ENCODE measurements around the gene PTPN11. TPM values are rescaled to one million over a fixed set of nuclear protein-coding genes. Genes with fewer than 3 reads are reported as not detected.
"Not testable (repeated sequence)": the region's sequence is repeated elsewhere in the genome, so short reads cannot be mapped to it uniquely, and the experiment has no call there.

Gene PTPN11
- total RNA-seq, 4 donors from 2014 or later: 29.0 to 82.0 (median 57.5) TPM

DNA sequence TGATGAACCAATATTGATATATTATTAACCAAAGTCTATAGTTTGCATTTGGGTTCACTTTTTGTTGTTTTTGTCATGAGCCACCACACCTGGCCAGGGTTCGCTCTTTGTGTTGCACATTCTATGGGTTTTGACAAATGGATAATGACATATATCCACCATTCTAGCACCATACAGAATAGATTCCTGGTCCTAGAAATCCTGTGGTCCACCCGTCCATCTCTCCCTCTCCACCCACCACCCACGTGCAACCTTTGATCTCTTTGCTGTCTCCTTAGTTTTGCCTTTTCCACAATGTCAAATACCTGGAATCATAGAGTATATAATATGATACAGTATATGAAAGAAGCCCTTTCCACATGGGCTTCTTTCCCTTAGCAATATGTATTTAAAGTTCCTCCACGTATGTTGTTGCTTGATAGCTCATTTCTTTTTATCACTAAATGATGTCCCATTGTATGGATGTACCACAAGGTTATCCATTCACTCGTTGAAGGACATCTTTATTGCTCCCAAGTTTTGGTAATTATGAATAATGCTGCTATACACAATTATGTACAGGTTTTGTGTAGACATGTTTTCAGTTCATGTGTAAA, 16.7 kb upstream of the PTPN11 start:
- no peaks in the 10 kb centered on the region for H3K27me3 ChIP-seq
- DNase-seq: no peak
- WGBS, 2 donors: 52 to 62% methylated on average over 5 of the region's 5 CpGs
- H3K4me1 ChIP-seq: peaks cover under 1 to 7% (median 2%) of the 10 kb centered on the region in 3 donors
- intact Hi-C loops (cut with DNase I): no loop called here
- H3K4me3 ChIP-seq: no peak overlapping the region
- no peaks in the 10 kb centered on the region for H3K9me3 ChIP-seq
- peaks cover 0 to 35% (median 26%) of the 10 kb centered on the region in 3 donors for H3K36me3 ChIP-seq
- TF ChIP-seq, protein P1, sequence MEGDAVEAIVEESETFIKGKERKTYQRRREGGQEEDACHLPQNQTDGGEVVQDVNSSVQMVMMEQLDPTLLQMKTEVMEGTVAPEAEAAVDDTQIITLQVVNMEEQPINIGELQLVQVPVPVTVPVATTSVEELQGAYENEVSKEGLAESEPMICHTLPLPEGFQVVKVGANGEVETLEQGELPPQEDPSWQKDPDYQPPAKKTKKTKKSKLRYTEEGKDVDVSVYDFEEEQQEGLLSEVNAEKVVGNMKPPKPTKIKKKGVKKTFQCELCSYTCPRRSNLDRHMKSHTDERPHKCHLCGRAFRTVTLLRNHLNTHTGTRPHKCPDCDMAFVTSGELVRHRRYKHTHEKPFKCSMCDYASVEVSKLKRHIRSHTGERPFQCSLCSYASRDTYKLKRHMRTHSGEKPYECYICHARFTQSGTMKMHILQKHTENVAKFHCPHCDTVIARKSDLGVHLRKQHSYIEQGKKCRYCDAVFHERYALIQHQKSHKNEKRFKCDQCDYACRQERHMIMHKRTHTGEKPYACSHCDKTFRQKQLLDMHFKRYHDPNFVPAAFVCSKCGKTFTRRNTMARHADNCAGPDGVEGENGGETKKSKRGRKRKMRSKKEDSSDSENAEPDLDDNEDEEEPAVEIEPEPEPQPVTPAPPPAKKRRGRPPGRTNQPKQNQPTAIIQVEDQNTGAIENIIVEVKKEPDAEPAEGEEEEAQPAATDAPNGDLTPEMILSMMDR (IDR thresholded peaks at IDR 0.05): no peak
- H3K27ac ChIP-seq: no peak overlapping the region

DNA sequence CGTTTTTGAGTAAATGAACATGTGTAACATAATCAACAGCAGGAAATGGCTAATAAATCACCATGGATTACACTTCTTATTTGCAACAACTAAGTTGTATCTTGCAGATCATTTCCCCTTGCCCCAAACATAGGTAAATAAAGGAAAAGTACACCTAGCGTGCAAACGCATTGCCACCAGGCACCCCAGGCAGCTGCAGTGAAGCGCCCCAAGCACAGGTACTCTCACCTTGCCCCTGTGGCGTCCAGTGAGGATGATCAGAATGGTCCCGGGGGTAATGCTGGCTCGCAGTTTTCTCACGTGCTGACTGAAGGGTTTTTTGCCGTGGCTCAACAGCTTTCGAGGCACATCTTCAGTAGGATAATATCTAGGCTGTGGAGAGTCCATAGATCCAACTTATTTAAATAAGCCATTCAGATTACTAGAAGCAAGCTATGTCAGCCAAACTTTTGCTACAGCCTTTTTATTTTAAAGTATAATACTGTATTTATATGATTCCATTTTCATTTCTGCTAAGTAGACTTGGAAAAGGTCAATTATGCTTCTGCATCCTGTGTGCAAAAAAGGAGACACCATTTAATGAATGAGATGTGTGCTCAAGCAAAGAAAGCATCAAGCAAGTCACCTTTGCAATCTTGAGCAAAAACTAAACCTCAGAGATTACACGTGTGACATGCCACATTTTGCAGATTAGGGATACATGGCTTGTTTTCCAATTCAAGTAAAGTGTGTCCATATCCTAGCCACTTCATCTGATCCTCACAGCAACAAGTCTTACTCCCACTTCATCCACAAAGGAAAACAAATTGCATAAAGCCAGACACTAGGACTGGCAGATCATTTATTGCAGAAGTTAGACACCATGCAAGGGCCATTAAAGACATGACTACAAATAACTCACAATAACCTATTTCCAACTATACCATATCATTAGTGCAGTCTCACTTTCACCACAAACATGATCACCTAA, 11.9 kb upstream of the PTPN11 start:
- intact Hi-C loops (cut with DNase I): no loop called here
- 76 to 77% methylated on average over 11 of the region's 11 CpGs for WGBS, 2 donors
- Histone ChIP-seq H3K9me3 (no peaks in the 10 kb centered on the region), H3K4me3 (peak overlapping the region in 1 of 4 donors; percentile 79), H3K27me3 (no peaks in the 10 kb centered on the region), H3K27ac (no peak overlapping the region), H3K4me1 (peaks cover 4 to 30% (median 14%) of the 10 kb centered on the region in 3 donors), H3K36me3 (peaks cover 0 to 47% (median 34%) of the 10 kb centered on the region in 3 donors)
- no peak for TF ChIP-seq POLR2A (IDR thresholded peaks at IDR 0.05)
- TF ChIP-seq, protein P1 (IDR thresholded peaks at IDR 0.05): no peak
- DNase-seq: no peak

DNA sequence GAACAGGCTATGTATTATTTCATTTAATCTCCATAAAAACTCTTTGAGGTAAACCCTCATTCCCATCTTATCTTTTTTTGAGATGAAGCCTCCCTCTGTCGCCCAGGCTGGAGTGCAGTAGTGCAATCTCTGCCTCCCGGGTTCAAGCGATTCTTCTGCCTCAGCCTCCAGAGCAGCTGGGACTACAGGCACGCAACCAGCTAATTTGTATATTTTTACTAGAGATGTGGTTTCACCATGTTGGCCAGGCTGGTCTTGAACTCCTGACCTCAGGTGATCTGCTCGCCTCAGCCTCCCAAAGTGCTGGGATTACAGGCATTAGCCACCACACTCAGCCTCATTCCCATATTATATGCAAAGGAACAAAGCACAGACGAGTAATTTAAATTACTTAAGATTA, 11.1 kb upstream of the PTPN11 start:
- H3K27me3 ChIP-seq; DNase-seq; intact Hi-C loops (cut with DNase I); H3K9me3 ChIP-seq: not testable (repeated sequence)
- WGBS, 2 donors: 50 to 59% methylated on average over 6 of the region's 6 CpGs
- H3K27ac ChIP-seq: peak overlapping the region in 2 of 4 donors; percentile 88 to 89
- H3K4me3 ChIP-seq: peak overlapping the region; percentile 62 to 79 (median 70)
- H3K4me1 ChIP-seq: peaks cover 4 to 30% (median 14%) of the 10 kb centered on the region in 3 donors
- H3K36me3 ChIP-seq: peaks cover 0 to 47% (median 34%) of the 10 kb centered on the region in 3 donors

DNA sequence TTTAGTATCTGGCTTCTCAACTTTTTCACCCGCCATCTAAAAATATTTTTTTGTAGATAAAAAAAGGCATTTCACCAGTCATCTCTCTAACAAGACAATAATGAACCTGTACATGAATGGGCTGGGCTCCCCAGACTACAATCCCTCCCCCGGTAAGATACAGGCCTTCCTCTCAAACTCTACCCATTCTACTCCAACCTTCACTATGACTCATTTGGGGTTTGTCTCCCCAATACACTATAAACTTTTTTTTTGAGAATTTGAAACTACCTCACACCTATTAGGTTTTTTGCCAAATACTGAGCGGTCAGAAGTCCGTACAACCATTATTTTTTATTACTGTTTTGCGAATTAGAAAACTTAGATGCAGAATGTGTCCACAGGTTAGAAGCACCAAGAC, 10.1 kb upstream of the PTPN11 start:
- Histone ChIP-seq H3K27ac (peak overlapping the region; percentile 88 to 91 (median 90)), H3K36me3 (peaks cover 0 to 46% (median 34%) of the 10 kb centered on the region in 3 donors), H3K9me3 (no peaks in the 10 kb centered on the region), H3K4me3 (peak overlapping the region; percentile 62 to 79 (median 70)), H3K4me1 (peaks cover 4 to 30% (median 14%) of the 10 kb centered on the region in 3 donors), H3K27me3 (no peaks in the 10 kb centered on the region)
- TF ChIP-seq, protein P1 (IDR thresholded peaks at IDR 0.05): no peak
- TF ChIP-seq POLR2A (IDR thresholded peaks at IDR 0.05): no peak
- DNase-seq: no peak
- intact Hi-C loops (cut with DNase I): no loop called here
- WGBS, 2 donors: 7 to 18% methylated on average over 5 of the region's 5 CpGs

DNA sequence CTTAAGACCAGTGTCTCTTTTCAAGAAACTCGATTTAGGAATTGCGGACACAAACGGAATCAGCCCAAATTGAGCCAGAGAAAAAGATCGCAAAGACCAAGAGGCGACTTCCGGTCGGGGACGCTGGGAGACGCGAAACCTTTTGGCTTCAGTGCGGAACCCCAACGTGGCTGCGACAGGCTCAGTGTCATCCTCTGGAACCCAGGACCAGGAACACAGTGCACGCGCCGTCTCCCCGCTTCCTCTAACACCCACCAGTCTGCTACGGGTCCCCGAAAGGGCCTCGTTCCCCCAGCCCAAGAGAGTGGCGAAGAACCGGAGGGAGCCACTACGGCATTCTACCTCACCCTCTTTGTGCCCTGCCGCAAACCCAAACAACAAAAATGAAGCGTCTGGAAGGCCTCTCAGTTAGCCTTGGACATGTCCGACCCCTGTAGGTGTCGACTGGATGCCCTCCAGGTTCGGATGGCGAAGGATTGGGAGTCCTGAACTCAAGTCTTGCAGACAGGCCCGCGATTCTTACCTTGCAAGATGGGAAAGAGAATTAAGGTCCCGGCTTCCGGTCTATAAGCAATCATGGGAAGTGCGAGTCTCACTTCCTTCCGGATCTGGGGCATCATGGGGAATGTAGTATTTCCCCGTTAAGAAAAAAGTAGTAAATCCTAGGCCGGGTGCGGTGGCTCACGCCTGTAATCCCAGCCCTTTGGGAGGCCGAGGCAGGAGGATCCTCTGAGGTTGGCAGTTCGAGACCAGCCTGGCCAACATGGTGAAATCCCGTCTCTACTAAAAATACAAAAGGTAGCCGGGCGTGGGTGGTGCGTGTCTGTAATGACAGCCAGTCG, 9.5 kb upstream of the PTPN11 start, which contains the start of gene RPL6:
TSS of gene RPL6 (minus strand) at position 542 of the 842 bp plus-strand sequence. CDS start 949 bp downstream, outside the sequence.
- no peaks in the 10 kb centered on the region for H3K27me3 ChIP-seq
- intact Hi-C loops (cut with DNase I): no loop called here
- peaks cover 0 to 39% (median 33%) of the 10 kb centered on the region in 3 donors for H3K36me3 ChIP-seq
- TF ChIP-seq, protein P1 (IDR thresholded peaks at IDR 0.05): no peak
- TF ChIP-seq POLR2A (IDR thresholded peaks at IDR 0.05): peak in 3 of 4 donors; percentile 23 to 76 (median 72)
- H3K4me3 ChIP-seq: peak within 1 kb of the TSS; percentile 62 to 79 (median 70)
- peak; percentile 51 for DNase-seq
- H3K9me3 ChIP-seq: no peaks in the 10 kb centered on the region
- peaks cover 4 to 30% (median 14%) of the 10 kb centered on the region in 3 donors for H3K4me1 ChIP-seq
- 11 to 13% methylated on average over 24 to 33 of the region's 46 CpGs for WGBS, 2 donors
- peak within 1 kb of the TSS; percentile 88 to 91 (median 90) for H3K27ac ChIP-seq

Measured in esophagus squamous epithelium (tissue), 5 donors.